Erythroblast (primary cell): Measurements from ENCODE around the gene KIAA1614.

Source experiments
- DNase-seq, 2 experiments: peaks; one replicate each; lab custom pipeline; 2025; lab: John Stamatoyannopoulos, UW
- GATA1 ChIP-seq: IDR thresholded peaks from 2 replicates; pipeline ENCODE4 v1.6.1; 2011; ENCODE audit warnings: low read depth, mild to moderate bottlenecking, control low read depth, low read length, moderate library complexity
- POLR2A ChIP-seq: IDR thresholded peaks from 2 replicates; pipeline ENCODE4 v1.6.1; 2011; ENCODE audit warnings: mild to moderate bottlenecking, low read length

Gene KIAA1614

DNA sequence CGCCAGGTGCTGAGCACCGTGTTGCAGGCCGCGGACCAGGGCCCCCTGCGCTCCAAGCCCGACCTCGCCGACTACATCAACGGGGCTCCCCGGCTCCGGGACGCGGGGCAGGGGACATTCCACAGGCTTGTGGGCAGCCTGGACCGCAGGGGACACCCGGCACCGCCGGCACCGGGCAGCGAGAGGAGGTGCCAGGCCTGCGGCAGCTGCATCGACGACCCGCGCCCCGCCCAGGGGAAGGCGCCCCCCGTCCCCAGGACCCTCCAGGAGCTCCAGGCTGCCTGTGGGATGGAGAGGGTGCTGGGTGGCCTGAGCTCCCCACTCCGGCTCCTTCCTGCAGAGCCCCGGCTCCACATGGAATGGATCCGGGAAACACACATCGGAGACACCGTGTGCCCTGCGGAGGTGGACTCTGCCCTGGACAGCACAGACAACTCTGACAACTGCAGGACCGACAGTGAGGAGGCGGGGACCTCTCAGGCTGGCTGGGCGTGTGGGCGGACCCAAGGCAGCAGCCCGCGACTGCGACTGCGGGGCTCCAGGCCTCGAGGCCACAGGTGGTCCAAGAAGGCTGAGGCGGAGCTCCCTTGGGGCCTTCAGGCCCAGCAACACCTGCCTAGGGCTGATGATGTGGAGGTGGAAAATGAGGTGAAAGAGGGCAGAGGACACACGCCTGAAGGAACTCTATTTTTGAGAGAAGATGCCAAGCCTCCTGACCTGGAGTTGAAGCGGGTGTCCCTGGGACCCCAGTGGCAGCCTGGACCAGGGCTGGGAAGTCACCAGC, 22.8 kb downstream of the KIAA1614 start:
- TF ChIP-seq GATA1, result no peak
- TF ChIP-seq POLR2A, result no peak
- no peak for DNase-seq

DNA sequence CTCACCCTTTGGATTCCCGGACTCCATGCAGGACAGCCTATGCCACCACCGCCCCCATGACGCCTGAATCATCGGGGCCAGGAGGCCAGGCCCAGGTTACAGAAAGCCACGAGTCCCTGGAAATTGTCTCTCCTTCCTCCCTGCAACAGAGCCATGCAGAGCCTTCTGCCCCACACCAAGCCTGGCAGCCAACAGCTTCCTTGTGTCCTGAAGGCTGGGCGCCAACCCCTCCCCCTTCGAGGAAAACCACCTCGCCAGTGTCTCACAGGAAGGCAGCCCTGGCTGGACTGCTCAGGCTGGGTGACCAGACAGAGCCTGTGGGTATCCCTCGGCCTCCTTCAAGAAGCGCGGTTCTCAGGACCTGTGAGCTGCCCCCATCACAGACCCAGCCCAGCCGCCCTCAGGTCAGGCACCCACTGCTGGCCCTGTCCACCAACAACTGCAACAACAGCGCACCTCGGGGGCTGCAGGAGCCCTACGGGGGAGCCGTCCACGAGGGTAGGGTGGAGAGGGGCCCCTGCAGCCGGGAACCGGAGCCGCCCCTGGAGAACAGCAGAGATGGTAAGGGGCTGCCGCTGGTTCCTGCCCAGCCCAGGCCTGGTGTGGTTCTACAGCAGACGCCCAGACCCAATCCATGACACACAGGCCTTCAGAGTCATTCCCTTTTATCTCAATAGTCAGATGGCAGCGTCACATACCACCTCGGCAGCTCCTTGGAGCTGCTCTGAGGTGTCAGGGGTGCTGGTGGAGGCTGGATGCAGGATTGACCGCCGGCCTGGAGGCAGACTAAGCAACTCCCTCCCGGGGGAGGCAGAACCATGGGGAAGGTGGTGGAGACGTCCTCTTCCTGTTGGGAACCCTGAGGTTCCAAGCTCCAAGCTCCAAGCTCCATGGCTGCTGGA, 23.7 kb downstream of the KIAA1614 start:
- TF ChIP-seq POLR2A (no peak), GATA1 (no peak)
- no peak for DNase-seq

DNA sequence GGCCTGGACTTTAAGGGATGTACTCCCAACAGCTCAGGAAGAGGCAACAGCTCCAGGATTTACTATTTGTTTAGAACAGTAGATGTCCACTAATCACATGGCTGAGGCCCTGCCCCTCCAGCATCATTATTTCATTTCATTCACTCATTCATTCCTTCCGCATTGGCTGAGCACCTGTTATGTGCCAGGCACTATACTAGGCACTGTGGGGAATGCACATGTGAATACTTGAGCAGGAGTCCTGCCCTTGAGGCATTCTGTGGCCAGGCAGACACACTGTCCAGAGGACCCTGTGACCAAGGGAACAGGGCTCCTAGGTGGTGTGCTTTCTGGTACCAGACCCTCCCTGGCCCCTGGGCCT, 24.3 kb downstream of the KIAA1614 start:
- no peak for DNase-seq
- TF ChIP-seq GATA1, result no peak
- no peak for TF ChIP-seq POLR2A

DNA sequence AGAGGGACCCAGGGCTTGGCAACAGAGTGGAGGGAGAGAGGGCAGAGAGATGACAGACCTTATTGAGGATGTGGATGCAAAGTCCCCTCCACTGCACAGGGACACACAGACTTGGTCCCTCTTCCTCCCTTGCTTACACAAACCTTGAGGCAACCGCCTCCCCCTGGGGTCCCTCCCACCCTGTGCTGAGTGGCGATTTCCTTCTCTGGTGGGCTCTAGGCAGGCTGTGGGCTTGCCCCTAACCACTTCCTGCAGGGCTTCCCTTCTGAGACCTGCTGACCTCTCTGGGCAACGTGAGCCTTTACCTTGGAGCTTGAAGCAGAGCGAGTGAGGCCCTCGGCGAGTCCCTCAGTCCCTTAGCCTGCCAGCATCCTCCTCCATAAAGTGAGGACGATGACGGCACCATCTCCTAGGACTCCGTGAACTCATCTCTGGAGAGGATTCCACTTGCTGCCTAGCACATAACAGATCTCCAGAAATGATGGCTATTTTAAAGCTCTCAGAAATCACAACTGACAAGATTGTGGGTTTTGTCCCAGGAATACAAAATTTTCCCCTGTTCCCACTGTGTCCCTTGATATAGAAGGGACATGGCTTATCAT, 25.0 kb downstream of the KIAA1614 start:
- DNase-seq, result no peak
- TF ChIP-seq GATA1 (no peak), POLR2A (no peak)

DNA sequence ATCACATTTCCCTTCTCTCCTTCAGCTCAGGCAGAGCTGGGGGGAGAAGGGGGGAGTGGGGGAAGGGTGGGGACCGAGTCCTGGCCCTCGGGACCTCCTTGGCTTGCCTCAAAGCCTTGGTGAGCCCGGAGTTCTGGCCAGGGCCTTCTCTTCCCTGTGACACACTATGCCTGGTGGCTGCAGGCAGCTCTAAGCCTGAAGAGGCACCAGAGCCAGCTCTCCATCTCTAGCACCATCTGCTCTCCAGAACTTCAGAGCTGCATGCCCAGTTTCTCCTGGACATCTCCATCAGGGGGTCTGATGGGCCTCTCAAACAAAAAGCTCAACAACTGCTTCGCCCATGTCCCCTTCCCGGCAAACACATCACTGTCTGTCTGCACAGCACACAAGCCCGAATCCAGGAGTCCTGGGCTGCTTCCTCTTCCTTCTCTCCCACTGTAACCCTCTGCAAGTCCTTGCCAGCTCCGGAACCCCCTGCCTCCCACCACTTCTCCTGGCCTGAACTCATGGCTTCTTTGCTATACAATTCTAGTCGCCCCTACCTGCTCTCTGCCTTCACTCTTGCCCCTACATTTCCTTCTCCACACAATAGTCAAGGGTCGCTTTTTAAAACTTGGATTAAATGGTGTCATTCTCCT, 26.5 kb downstream of the KIAA1614 start:
- no peak for DNase-seq
- TF ChIP-seq GATA1 (no peak), POLR2A (no peak)

DNA sequence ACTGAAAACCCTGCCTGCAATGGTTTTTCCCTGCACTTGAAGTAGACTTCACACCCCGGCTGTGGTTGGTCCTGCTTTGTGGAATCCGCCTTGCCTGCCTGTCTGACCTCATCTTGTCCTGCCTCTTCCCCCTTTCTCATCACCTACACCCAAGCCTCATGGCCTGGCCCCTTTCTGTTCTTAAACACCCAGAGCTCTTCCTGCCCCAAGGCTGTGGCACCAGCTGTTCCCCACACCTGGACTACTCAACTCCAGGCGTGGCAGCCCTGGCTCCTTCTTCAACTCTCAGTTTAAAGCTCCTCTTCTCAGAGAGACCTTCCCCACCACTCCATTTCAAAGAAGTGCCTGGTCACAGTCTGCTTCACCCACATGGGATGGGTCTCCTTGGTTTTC, 27.0 kb downstream of the KIAA1614 start:
- TF ChIP-seq POLR2A (no peak), GATA1 (no peak)
- DNase-seq, result no peak

DNA sequence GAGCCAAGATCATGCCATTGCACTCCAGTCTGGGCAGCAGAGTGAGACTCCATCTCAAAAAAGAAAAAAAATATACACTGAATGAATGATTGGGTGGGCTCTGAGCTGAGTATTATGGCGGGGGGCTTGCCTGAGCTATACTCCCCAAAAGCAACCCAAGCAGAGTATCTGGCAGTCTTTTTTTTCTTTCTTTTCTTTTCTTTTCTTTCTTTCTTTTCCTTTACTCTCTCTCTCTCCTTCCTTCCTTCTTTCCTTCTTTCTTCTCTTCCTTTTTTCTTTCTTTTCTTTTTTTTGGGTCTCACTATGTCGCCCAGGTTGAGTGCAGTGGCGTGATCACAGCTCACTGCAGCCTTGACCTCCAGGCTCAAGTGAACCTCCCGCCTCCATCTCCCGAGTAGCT, 27.7 kb downstream of the KIAA1614 start:
- no peak for TF ChIP-seq GATA1
- TF ChIP-seq POLR2A, result no peak
- no peak for DNase-seq

DNA sequence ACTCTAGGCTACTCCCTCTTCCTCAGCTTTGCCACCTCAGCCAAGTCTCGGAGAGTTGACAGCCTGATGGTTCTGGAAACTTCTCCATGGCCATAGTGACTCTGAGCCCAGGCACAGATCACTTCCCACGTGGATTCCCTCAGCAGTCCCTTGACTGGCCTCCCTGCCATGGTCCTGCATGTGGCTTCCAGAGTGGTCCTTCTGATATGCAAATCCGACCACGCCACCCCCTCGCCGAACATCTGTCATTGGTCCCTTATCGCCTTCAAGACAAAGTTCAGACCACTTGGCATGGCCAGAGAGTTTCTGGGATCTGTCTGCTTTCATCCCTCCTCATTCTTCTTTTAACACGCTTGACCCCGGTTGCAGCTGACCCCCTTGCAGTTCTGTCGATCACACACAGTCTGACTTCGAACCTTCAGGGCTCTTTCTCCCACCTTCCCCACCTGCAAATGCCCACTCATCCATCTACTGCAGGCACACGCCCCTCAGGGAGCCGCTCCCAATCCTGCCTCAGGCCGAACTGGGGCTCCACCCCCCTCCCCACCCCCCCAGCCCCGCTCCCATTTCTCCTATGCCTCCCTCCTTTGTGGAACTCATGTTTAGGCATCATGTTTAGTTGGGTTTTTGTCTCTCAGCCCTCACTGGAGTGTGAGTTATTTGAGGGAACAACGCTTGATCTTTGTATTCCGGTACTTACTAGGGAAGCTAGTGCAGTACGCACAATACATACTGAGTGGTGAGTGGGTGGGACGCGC, 29.0 kb downstream of the KIAA1614 start:
- TF ChIP-seq GATA1 (no peak), POLR2A (no peak)
- no peak for DNase-seq

DNA sequence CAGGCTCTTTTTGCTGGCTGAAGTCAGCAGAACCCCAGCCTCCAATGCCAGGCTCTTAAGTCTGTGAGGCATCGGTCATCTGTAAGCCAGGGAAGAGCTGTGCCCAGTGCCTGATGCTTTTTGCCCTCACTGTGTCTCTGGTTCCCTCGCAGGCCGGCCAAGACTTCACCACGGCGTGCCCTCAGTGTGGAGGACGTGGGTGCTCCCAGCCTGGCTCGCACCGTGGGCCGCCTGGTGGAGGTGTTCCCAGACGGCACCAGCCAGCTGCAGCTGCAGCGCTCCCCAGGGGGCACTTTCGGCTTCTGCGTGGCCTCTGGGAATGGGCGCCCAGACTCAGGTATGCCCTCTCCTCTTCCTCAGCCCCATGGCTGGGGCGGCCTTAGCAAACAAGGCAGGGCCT, 32.5 kb downstream of the KIAA1614 start:
- no peak for TF ChIP-seq GATA1
- no peak for TF ChIP-seq POLR2A

DNA sequence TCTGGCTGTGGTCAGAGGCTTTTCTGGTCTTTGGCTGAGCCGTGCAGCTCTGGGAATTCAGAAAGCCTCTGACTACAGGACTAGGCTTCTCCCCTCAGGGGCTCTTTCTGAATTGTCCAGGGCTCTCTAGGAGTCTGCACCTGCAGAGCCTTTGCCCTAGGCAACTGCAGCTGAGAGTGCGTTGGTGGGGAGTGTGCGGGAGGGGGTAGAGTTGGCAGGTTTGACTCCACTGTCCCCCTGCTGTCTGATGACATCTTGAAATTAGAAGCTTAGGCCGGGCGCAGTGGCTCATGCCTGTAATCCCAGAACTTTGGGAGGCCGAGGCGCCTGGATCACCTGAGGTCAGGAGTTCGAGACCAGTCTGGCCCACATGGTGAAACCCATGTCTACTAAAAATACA, 32.9 kb downstream of the KIAA1614 start:
- TF ChIP-seq POLR2A (no peak), GATA1 (no peak)
- DNase-seq, result no peak

More for the DNA sequence above, 32.5 kb downstream of the KIAA1614 start:
- DNase-seq, result no peak

DNA sequence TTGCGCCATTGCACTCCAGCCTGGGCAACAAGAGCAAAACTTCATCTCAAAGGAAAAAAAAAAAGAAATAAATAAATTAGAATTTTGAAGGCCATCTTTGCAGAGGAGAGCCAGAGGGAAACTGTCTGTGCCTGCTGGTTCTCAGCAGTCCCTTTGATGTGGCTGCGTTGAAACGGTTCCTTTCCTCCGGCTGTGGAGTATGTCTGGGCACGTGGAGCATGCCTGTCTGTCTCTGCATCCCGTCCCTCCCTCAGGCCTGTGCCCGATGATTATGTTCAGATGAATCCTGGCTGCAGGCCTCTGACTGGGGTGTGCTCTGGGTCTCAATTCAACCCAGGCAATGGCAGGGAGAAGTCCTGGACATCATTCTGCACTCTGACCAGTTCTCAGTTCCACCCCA, 33.4 kb downstream of the KIAA1614 start:
- TF ChIP-seq POLR2A (no peak), GATA1 (no peak)
- DNase-seq, result no peak

DNA sequence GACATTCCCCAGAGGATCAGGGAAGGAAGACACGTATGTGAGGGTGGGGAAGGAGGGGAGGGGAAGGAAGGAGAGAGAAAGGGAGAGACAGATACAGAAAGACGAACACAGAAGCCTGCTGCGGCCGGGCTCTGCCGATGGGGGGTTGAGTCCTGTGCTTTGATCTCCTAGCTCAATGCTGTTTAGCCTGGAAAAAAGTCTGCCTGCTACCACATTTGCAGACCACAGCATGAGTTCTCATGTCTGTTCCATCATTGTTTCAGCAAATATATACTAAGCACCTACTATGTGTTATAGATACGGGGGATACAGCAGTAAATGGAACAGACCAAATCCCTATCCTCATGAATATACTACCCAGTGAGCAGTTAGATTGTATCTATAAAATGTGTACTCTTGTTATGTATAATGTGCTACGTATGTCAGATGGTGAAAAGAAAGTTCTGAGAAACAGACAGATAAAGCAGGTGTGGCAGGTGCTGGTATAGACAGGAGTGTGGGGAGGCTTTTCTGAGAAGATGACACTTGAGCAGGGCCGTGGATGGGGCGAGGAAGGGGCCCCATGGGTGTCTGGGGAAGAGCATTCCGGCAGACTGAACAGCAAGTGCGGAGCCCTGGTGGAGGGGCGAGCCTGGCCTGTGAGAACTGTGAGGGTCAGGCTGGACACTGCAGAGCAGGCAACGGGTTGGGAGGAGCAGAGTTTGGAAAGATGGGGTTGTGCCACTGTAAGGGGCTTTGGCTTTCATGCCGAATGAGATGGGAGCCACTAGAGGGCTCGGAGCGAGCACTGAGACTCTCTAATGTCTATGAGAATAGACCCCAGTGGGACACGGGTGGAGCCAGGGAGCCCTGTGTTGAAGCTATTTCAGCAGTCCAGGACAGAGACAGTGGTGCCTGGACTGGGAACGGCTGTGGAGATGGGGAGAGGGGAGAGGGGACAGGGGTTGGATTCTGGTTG, 34.1 kb downstream of the KIAA1614 start:
- TF ChIP-seq POLR2A (no peak), GATA1 (no peak)
- no peak for DNase-seq
